Activated naive CD4-positive, alpha-beta T cell treated with anti-CD3 and anti-CD28 coated beads, Interleukin-2, amount 10 ng/mL, durations not matched to agents 7 days and 5 days (primary cell): ENCODE measurements around the gene ANAPC5.
"Not testable (repeated sequence)": the region's sequence is repeated elsewhere in the genome, so short reads cannot be mapped to it uniquely, and the experiment has no call there.

Source experiments
- CTCF ChIA-PET: fragments of 350-600 bp; sonication (Branson Sonifier 250); formaldehyde crosslinking; loops from one replicate; lab custom pipeline; 2021; ENCODE audit warnings: antibody characterized with exemption; lab: Charles Lee
- DNase-seq: peaks from one replicate; pipeline ENCODE4 v3.0.0-alpha.2; 2020
- H3K27ac Mint-ChIP-seq: one replicate; pipeline ENCODE4 v1.8.0; 2021; ENCODE audit warnings: mild to moderate bottlenecking, moderate library complexity, mixed read lengths
- H3K27me3 Mint-ChIP-seq: one replicate; pipeline ENCODE4 v1.8.0; 2021; ENCODE audit warnings: mild to moderate bottlenecking, mixed read lengths
- H3K36me3 Mint-ChIP-seq: one replicate; pipeline ENCODE4 v1.8.0; 2021; ENCODE audit warnings: mixed read lengths
- H3K4me1 Mint-ChIP-seq: one replicate; pipeline ENCODE4 v1.8.0; 2021; ENCODE audit warnings: mixed read lengths
- H3K4me3 Mint-ChIP-seq: one replicate; pipeline ENCODE4 v1.8.0; 2021; ENCODE audit warnings: mild to moderate bottlenecking, moderate library complexity, mixed read lengths
- H3K9me3 Mint-ChIP-seq: one replicate; pipeline ENCODE4 v1.8.0; 2021; ENCODE audit warnings: mixed read lengths

ANAPC5 gene

DNA sequence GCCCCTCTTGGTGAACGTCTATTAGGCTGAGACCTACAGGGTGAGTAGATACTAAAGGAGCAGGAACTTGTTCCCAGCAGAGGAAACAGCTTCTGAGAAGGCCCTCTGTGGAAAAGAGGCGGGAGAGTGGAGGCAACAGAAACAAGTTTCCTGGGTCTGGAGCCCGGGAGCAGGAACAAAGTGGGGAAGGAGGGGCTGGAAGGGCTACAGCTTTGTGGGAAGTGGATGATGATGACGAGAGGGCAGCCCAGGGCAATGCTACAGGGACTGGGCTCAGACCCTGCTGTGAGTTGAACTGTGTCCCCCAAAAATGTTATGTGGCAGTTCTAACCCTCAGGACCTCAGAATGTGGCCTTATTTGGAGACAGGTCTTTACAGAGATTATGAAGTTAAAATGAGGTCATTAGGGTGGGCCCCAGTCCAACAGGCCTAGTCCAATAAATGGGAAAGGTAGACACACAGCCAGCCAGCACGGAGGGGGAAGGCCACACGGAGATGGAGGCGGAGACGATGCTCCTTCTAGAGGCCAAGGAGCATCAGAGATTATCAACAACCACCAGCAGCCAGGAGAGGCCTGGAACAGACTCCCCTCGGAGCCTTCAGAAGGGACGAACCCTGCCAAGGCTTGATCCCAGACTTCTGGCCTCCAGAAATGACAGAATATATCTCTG, 70.0 kb downstream of the ANAPC5 start:
- no peak for DNase-seq

DNA sequence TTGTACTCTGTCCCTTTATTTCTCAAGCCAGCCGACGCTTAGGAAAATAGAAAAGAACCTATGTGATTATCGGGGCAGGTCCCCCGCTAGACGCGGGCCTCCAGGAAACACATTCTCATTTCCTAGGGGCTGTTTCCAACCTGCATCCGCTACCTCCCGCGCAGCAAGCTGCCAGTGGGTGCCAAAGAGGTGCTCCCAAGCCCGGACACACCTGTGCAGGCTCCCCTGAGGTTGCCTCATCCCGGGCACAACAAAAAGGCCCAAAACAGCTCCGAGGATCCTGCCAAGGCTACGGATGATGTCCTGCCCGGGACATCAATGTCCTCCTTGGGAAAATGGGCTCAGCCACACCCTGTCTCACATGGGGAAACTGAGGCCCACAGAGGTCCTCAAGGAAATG, 71.1 kb downstream of the ANAPC5 start:
- H3K36me3 Mint-ChIP-seq, result peaks cover 20% of the 10 kb centered on the region
- DNase-seq, H3K9me3 Mint-ChIP-seq, H3K4me3 Mint-ChIP-seq, H3K27me3 Mint-ChIP-seq, CTCF ChIA-PET, H3K4me1 Mint-ChIP-seq, H3K27ac Mint-ChIP-seq: not testable (repeated sequence)

More for the DNA sequence above, 70.0 kb downstream of the ANAPC5 start:
- no peaks in the 10 kb centered on the region for H3K27me3 Mint-ChIP-seq
- no peak overlapping the region for H3K4me3 Mint-ChIP-seq
- H3K27ac Mint-ChIP-seq, result no peak overlapping the region
- H3K9me3 Mint-ChIP-seq, result no peaks in the 10 kb centered on the region
- H3K36me3 Mint-ChIP-seq, result peaks cover 15% of the 10 kb centered on the region
- H3K4me1 Mint-ChIP-seq, result no peaks in the 10 kb centered on the region
- CTCF ChIA-PET, result no interaction called here

DNA sequence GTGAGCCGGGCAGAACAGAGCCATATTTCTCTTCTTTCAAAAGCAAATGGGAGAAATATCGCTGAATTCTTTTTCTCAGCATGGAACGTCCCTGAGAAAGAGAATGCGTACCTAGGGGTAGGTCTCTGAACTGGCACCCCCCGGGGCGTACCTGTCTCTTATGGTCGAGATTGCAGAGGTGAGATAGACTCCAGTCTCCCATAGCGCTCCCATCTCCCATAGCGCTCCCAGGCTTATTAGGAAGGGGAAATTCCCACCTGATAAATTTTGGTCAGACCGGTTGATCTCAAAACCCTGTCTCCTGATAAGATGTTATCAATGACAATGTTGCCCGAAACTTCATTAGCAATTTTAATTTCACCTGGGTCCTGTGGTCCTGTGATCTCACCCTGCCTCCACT, 71.7 kb downstream of the ANAPC5 start:
- DNase-seq, H3K9me3 Mint-ChIP-seq, H3K4me1 Mint-ChIP-seq, H3K27me3 Mint-ChIP-seq, CTCF ChIA-PET, H3K4me3 Mint-ChIP-seq, H3K27ac Mint-ChIP-seq: not testable (repeated sequence)
- peaks cover 20% of the 10 kb centered on the region for H3K36me3 Mint-ChIP-seq

DNA sequence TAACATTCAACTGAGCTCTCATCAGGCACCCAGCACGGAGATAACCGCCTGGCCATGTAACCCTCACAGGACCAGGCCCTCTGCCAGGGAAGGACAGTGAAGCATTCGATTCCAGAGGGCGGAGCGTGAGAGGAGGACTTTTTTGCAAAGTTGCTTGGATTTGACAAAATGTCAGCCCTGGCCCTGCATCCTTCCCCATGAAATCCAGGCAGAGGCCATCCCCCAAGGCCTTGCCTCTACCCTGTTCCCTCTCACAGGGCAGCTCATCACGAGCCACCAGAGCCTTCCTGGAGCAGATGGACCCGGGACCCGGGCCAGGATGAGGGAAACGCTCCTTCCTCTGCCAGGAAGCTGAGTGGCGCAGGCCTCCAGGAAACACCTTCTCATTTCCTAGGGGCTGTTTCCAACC, 72.7 kb downstream of the ANAPC5 start:
- peaks cover 20% of the 10 kb centered on the region for H3K36me3 Mint-ChIP-seq
- no peak for DNase-seq
- CTCF ChIA-PET, result no interaction called here
- no peak overlapping the region for H3K27ac Mint-ChIP-seq
- H3K4me3 Mint-ChIP-seq, result no peak overlapping the region
- no peaks in the 10 kb centered on the region for H3K27me3 Mint-ChIP-seq
- H3K4me1 Mint-ChIP-seq, result no peaks in the 10 kb centered on the region
- no peaks in the 10 kb centered on the region for H3K9me3 Mint-ChIP-seq

DNA sequence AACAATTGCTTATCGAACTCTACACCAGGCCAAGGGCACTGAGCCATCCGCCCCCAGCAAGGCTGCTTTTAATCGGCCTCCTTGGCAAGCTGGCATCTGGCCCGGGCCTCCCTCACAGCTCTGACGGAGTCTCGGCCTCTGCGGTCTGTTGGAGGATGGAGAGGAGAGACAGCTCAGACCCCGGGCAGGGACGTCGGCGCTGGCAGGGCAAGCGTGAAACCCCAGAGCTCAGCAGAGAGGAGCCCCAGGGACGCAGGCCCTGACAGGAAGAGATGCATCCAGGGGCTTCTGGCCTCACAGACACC, 73.2 kb downstream of the ANAPC5 start:
- no peak overlapping the region for H3K4me3 Mint-ChIP-seq
- no peaks in the 10 kb centered on the region for H3K9me3 Mint-ChIP-seq
- H3K4me1 Mint-ChIP-seq, result no peaks in the 10 kb centered on the region
- H3K36me3 Mint-ChIP-seq, result peaks cover 20% of the 10 kb centered on the region
- no peaks in the 10 kb centered on the region for H3K27me3 Mint-ChIP-seq
- H3K27ac Mint-ChIP-seq, result no peak overlapping the region
- CTCF ChIA-PET, result no interaction called here
- DNase-seq, result no peak

DNA sequence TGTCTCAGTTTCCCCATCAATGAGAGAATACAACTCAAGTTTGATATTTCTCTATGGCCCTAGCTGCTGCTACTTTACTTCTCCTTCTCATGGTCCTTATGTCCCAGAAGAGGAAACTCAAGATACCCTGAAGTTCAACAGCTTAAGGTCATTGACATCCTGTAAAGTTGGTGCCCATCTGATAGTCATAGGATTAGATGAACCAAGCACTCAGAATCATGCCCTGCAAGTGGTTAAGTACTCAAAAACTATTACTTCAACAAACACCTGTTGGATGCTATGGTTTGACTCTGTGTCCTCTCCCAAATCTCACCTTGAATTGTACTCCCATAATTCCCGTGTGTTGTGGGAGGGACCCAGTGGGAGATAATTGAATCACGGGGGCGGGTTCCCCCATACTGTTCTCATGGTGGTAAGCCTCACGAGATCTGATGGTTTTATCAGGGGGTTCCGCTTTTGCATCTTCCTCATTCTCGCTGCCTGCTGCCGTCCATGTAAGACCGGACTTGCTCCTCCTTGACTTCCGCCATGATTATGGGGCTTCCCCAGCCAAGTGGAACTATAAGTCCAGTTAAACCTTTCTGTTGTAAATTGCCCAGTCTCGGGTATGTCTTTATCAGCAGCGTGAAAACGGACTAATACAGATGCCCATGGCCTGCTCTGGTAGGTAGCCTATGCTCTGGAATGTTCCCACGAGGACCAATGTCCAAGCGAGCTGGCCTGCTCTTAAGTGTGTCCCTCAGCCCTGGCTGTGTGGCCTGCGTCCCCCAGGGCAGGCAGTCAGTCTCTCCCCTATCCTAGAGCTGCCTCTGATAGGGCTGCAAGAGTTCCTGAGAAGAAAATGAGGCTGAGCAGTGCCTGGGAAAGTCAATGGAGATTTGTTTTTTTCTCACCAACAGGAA, 73.8 kb downstream of the ANAPC5 start:
- H3K9me3 Mint-ChIP-seq, result no peaks in the 10 kb centered on the region
- H3K4me3 Mint-ChIP-seq, result no peak overlapping the region
- no peak overlapping the region for H3K27ac Mint-ChIP-seq
- peaks cover 20% of the 10 kb centered on the region for H3K36me3 Mint-ChIP-seq
- no peaks in the 10 kb centered on the region for H3K4me1 Mint-ChIP-seq
- no peak for DNase-seq
- CTCF ChIA-PET, result no interaction called here
- no peaks in the 10 kb centered on the region for H3K27me3 Mint-ChIP-seq

DNA sequence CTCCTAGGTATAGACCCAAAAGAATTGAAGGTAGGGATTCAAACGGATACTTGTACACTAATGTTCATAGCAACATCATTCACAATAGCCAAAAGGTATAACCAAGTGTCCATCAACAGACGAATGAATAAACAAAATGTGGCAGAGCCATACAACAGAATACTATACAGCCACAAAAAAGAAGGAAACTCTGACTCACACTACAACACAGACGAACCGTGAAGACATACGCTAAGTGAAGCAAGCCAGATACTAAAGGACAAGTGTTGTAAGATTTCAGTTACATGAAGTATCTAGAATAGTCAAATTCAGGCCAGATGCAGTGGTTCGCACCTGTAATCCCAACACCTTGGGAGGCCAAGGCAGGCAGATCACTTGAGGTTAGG, 74.8 kb downstream of the ANAPC5 start:
- H3K4me1 Mint-ChIP-seq, result no peaks in the 10 kb centered on the region
- CTCF ChIA-PET, result no interaction called here
- H3K9me3 Mint-ChIP-seq, result no peaks in the 10 kb centered on the region
- no peaks in the 10 kb centered on the region for H3K27me3 Mint-ChIP-seq
- H3K27ac Mint-ChIP-seq, result no peak overlapping the region
- peaks cover 25% of the 10 kb centered on the region for H3K36me3 Mint-ChIP-seq
- H3K4me3 Mint-ChIP-seq, result no peak overlapping the region
- no peak for DNase-seq

DNA sequence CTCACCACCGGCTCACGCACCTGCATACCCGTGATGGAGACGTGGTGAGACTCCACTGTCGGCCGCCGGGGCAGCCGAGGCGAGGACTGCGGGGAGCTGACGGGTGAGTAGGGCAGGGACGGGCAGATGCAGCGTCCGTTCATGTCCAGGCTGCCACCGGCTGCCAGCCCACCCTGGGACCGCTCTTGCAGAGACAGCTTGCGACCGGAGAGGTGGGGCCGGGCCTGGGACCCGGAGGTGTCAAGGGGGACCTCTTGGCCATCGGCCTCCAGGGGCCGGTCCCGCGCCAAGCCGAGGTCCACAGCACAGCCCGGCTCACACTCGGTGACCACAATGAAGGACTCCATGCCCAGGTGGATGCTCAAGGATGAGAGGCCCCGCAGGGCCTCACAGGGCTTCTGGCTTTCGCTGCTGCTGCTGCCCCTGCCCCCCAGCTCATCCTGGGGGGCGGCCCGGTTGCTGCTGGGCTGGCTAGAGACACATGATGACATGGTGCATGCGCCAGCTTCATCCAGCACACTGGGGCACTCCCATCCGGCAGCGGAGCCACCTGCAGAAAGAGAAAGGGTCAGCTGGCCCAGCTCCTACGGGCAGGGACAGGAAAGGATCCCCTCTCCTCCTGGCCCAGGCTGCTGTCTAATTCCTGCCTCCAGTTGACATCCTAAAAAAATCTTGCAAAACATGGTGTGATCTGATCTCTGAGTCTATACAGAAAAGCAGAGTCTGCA, 78.0 kb downstream of the ANAPC5 start:
- no peak overlapping the region for H3K27ac Mint-ChIP-seq
- DNase-seq, result no peak
- peaks cover 35% of the 10 kb centered on the region for H3K36me3 Mint-ChIP-seq
- no peaks in the 10 kb centered on the region for H3K4me1 Mint-ChIP-seq
- CTCF ChIA-PET, result no interaction called here
- H3K4me3 Mint-ChIP-seq, result no peak overlapping the region
- no peaks in the 10 kb centered on the region for H3K27me3 Mint-ChIP-seq
- H3K9me3 Mint-ChIP-seq, result no peaks in the 10 kb centered on the region

DNA sequence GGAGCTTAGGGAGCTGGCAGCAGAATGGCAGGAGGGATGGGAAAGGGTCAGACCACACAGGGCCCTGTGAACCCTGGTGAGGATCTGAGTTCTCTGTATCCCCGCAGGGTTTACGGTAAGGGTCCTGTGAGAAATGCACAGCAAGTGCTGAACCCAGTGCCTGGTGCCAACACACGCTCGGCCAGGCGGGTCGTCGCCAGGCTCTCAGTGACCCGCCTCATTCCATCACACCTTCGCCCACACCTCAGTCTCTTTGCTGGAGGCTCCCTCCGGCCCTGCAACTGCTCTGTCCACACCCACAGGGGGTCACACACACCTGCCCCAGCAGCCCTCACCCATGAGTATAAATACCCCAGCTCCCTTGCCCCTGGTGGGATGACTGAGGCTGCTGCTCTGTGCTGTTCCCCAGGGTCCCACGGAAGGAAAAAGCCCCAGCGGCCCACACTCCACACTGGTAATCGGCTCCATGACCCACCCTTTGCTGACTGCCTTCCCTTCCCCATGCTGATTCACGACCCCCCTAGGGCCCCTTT, 78.8 kb downstream of the ANAPC5 start:
- Mint-ChIP-seq H3K36me3 (peaks cover 34% of the 10 kb centered on the region), H3K4me1 (no peaks in the 10 kb centered on the region), H3K27ac (no peak overlapping the region), H3K4me3 (no peak overlapping the region), H3K9me3 (no peaks in the 10 kb centered on the region), H3K27me3 (no peaks in the 10 kb centered on the region)
- CTCF ChIA-PET, result no interaction called here
- DNase-seq, result no peak

DNA sequence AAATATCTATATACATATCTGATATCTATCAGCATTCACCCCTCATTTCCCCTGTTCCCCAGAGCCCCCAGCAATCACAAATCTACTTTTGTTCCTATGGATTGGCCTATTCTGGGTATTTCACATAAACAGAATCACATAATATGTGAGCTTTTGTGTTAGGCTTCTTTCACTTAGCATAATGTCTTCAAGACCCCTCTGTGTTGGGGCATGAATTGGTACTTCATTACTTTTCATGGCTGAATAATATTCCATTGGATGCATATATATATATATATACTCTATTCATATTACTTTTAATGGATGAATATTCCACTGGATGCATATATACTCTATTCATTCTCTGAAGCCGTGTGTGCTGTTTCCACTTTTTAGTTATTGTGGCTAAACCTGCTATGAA, 84.4 kb downstream of the ANAPC5 start:
- no peak overlapping the region for H3K4me3 Mint-ChIP-seq
- no peaks in the 10 kb centered on the region for H3K4me1 Mint-ChIP-seq
- H3K27me3 Mint-ChIP-seq, result no peaks in the 10 kb centered on the region
- CTCF ChIA-PET, result no interaction called here
- no peak for DNase-seq
- H3K27ac Mint-ChIP-seq, result no peak overlapping the region
- no peaks in the 10 kb centered on the region for H3K9me3 Mint-ChIP-seq
- peaks cover 33% of the 10 kb centered on the region for H3K36me3 Mint-ChIP-seq

DNA sequence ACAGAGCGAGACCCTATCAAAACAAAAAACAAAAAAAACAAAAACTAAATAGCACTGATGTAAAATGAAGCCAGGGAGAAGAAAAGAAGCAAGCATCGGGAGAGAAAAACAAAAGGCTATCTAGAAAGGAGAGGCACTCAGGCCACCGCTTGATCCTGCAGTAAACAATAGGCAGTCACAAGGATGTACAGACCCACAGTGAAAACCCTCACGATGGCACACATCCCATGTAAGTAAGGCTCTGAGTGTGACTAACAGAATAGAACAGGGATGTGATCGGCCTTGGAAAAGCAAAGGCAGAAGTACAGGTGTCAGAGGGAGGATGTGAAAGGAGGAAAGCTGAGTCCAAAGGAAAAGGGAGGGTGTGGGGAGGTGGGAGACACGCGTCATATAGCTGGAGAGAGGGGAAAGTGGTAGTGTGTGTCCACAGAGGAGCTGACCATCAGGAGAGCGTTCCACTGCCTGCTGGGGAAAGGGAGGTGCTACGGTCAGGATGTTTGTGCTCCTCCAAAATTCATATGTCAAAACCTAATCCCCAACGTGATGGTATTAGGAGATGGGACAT, 87.2 kb downstream of the ANAPC5 start:
- H3K4me3 Mint-ChIP-seq, result no peak overlapping the region
- H3K36me3 Mint-ChIP-seq, result peaks cover 45% of the 10 kb centered on the region
- no peaks in the 10 kb centered on the region for H3K4me1 Mint-ChIP-seq

DNA sequence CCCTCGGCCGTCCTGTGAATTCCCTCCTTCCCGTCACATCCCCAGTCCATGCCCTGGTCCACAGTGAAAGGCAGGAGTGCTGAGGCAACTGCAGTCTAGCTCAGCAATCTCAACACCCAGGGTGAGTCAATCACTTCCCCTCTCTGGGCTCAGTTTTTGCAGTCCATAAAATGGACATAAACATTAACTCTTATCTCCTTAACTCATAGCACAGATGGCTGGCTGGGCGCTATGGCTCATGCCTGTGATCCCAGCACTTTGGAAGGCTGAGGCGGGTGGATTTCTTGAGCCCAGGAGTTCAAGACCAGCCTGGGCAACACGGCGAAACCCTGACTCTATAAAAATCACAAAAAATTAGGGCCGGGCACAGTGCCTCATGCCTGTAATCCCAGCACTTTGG, 88.1 kb downstream of the ANAPC5 start:
- no peak for DNase-seq
- peaks cover 47% of the 10 kb centered on the region for H3K36me3 Mint-ChIP-seq
- CTCF ChIA-PET, result no interaction called here
- H3K27me3 Mint-ChIP-seq, result no peaks in the 10 kb centered on the region
- H3K27ac Mint-ChIP-seq, result no peak overlapping the region
- H3K9me3 Mint-ChIP-seq, result no peaks in the 10 kb centered on the region
- H3K4me3 Mint-ChIP-seq, result no peak overlapping the region
- no peaks in the 10 kb centered on the region for H3K4me1 Mint-ChIP-seq

More for the DNA sequence above, 87.2 kb downstream of the ANAPC5 start:
- Mint-ChIP-seq H3K27ac (peak overlapping the region; percentile 65), H3K27me3 (no peaks in the 10 kb centered on the region), H3K9me3 (no peaks in the 10 kb centered on the region)
- CTCF ChIA-PET, result no interaction called here
- DNase-seq, result no peak

DNA sequence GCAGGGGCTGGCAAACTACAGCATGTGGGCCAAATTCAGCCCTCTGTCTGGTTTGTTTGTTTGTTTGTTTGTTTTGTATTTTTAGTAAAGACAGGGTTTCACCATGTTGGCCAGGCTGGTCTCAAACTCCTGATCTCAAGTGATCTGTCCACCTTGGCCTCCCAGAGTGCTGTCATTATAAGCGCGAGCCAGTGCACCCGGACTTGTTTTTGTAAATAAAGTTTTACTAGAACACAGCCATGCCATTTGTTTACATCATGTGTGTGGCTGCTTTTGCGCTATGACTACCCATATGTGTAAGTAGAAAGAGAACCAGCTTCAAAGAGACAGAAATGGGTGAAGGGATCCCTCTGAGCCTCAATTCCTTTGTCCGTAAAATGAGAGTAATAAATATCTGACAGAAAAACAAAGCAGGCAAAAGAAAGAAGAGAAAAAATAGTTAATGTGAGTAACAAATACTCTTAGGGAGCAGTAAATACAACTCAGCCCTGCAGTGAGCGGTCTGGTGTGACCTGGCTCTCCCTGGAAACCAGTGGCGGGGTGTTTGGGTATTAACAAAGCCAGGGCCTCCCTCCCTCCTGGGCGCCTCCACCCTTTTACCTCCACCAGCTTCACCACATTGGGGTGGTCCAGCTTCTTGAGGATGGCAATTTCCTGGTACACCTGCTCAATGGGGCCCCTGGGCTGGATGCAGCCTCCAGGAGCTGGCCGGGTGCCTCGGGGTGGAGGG, 88.8 kb downstream of the ANAPC5 start:
- Mint-ChIP-seq H3K4me1 (no peaks in the 10 kb centered on the region), H3K27ac (no peak overlapping the region), H3K9me3 (no peaks in the 10 kb centered on the region), H3K36me3 (peaks cover 48% of the 10 kb centered on the region), H3K4me3 (no peak overlapping the region), H3K27me3 (no peaks in the 10 kb centered on the region)
- CTCF ChIA-PET, result no interaction called here
- DNase-seq, result no peak

DNA sequence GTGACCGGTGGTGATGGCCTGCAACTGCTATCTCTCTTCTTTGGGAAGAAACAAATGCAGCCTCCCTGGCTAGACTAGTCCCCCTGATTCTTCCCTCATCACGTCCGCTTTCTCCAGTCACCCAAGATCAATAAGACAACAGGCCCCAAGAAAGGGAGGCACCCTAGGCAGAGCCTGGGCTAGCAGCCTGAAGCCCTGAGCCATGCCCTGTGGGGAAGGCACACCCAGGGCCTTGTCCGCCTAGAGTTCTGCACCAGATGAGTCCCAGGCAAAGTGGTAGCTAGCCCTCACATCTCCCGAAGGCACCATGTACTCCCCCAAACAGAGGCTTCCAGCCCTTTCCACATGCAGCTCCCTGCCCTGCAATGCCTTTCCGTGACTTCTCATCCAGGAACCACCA, 90.8 kb downstream of the ANAPC5 start:
- Mint-ChIP-seq H3K27ac (peak overlapping the region; percentile 47), H3K9me3 (no peaks in the 10 kb centered on the region), H3K36me3 (peaks cover 50% of the 10 kb centered on the region), H3K4me1 (no peaks in the 10 kb centered on the region), H3K4me3 (no peak overlapping the region), H3K27me3 (no peaks in the 10 kb centered on the region)
- no peak for DNase-seq
- CTCF ChIA-PET, result no interaction called here
